ENCODE measurements around the gene TNIK. TPM values are rescaled to one million over a fixed set of nuclear protein-coding genes. Genes with fewer than 3 reads are reported as not detected.

The TNIK gene
- total and polyA plus RNA-seq, 2 of the 13 experiments (the other 11 are each of a cell fraction or from before 2014, with no cell fraction given): 0.15 to 0.22 TPM

GRCh38 chr3:171160325-171160724 lies 299.9 kb downstream of the TNIK start:
- intact Hi-C loops (cut with micrococcal nuclease; ENCODE audit: unreplicated experiment): no loop called here
- no peaks in the 10 kb centered on the region for H4K20me1 ChIP-seq (ENCODE audit: insufficient read depth, low read length)
- no peak overlapping the region for H3K4me3 ChIP-seq (replicated peaks in 1 of 3; ENCODE audit: insufficient read depth in 1 of 3, low read depth in 2 of 3, low read length in 3 of 3)

GRCh38 chr3:171159822-171160157 lies 300.4 kb downstream of the TNIK start:
- BruUV-seq (replicated peaks): no TSS peak
- Histone ChIP-seq H4K20me1 (ENCODE audit: insufficient read depth, low read length) (no peaks in the 10 kb centered on the region), H3K9ac (ENCODE audit: insufficient read depth, low read depth, low read length) (no peak overlapping the region), H3K27ac (ENCODE audit: extremely low read length, insufficient read depth, low read length) (no peak overlapping the region), H3K79me2 (ENCODE audit: insufficient read depth, low read length) (no peaks in the 10 kb centered on the region), H3K4me2 (ENCODE audit: low read depth, low read length) (no peak overlapping the region), H2AFZ (ENCODE audit: low read length) (no peak overlapping the region), H3K27me3 (ENCODE audit: control insufficient read depth in 1 of 2, insufficient read depth in 2 of 2, low read length in 2 of 2) (no peaks in the 10 kb centered on the region), H3K4me1 (ENCODE audit: insufficient read depth, low read length) (peaks cover 32% of the 10 kb centered on the region), H3K36me3 (replicated peaks in 1 of 2; ENCODE audit: control insufficient read depth in 1 of 2, insufficient read depth in 2 of 2, low read length in 2 of 2) (no peaks in the 10 kb centered on the region), H3K4me3 (replicated peaks in 1 of 3; ENCODE audit: insufficient read depth in 1 of 3, low read depth in 2 of 3, low read length in 3 of 3) (no peak overlapping the region), H3K9me3 (ENCODE audit: low read length) (peaks cover 10% of the 10 kb centered on the region)
- intact Hi-C loops (cut with micrococcal nuclease; ENCODE audit: unreplicated experiment): no loop called here
- 85% methylated on average over 6 of the region's 6 CpGs for WGBS (ENCODE audit: low lambda C conversion rate)
- ATAC-seq (no peak), FAIRE-seq (no peak), DNase-seq (ENCODE audit: low spot score) (no peak)
- POLR2A ChIA-PET: no interaction called here
- CTCF ChIA-PET (ENCODE audit: low intra/inter-chr PET ratio, low total read pairs): no interaction called here
- in situ Hi-C loops (cut with HindIII; ENCODE audit: extremely low pct_ligation_motif_present, low pct_unique_long_range_greater_than_20kb): no loop called here
- no peak for TF ChIP-seq ZNF546 (CRISPR knock-in tag; conservative IDR thresholded peaks at IDR 0.05)
- TF ChIP-seq ZMYM4 (CRISPR knock-in tag; IDR thresholded peaks at IDR 0.05): no peak
- TF ChIP-seq, protein P1, sequence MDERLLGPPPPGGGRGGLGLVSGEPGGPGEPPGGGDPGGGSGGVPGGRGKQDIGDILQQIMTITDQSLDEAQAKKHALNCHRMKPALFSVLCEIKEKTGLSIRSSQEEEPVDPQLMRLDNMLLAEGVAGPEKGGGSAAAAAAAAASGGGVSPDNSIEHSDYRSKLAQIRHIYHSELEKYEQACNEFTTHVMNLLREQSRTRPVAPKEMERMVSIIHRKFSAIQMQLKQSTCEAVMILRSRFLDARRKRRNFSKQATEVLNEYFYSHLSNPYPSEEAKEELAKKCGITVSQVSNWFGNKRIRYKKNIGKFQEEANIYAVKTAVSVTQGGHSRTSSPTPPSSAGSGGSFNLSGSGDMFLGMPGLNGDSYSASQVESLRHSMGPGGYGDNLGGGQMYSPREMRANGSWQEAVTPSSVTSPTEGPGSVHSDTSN (CRISPR knock-in tag; IDR thresholded peaks at IDR 0.05): no peak
- no peak for TF ChIP-seq ZGPAT (CRISPR knock-in tag; IDR thresholded peaks at IDR 0.05)
- no peak for TF ChIP-seq ZNF20 (CRISPR knock-in tag; IDR thresholded peaks at IDR 0.05)
- TF ChIP-seq ZNF564 (CRISPR knock-in tag; IDR thresholded peaks at IDR 0.05): no peak
- no peak for TF ChIP-seq MAFF (IDR thresholded peaks at IDR 0.05; ENCODE audit: low read depth, low read length)
- no peak for TF ChIP-seq GATAD2A (CRISPR knock-in tag; IDR thresholded peaks at IDR 0.05)
- TF ChIP-seq ZBTB20 (CRISPR knock-in tag; IDR thresholded peaks at IDR 0.05; ENCODE audit: borderline replicate concordance, low read depth): no peak
- TF ChIP-seq TFE3 (CRISPR knock-in tag; IDR thresholded peaks at IDR 0.05): no peak

More at GRCh38 chr3:171160325-171160724, 299.9 kb downstream of the TNIK start:
- Histone ChIP-seq H2AFZ (ENCODE audit: low read length) (no peak overlapping the region), H3K9me3 (ENCODE audit: low read length) (peaks cover 10% of the 10 kb centered on the region), H3K79me2 (ENCODE audit: insufficient read depth, low read length) (no peaks in the 10 kb centered on the region), H3K27ac (ENCODE audit: extremely low read length, insufficient read depth, low read length) (no peak overlapping the region), H3K27me3 (ENCODE audit: control insufficient read depth in 1 of 2, insufficient read depth in 2 of 2, low read length in 2 of 2) (no peaks in the 10 kb centered on the region), H3K36me3 (replicated peaks in 1 of 2; ENCODE audit: control insufficient read depth in 1 of 2, insufficient read depth in 2 of 2, low read length in 2 of 2) (no peaks in the 10 kb centered on the region), H3K9ac (ENCODE audit: insufficient read depth, low read depth, low read length) (no peak overlapping the region), H3K4me2 (ENCODE audit: low read depth, low read length) (no peak overlapping the region), H3K4me1 (ENCODE audit: insufficient read depth, low read length) (peaks cover 27% of the 10 kb centered on the region)
- ChIA-PET CTCF (ENCODE audit: low intra/inter-chr PET ratio, low total read pairs) (no interaction called here), POLR2A (no interaction called here)
- ATAC-seq (no peak), FAIRE-seq (no peak), DNase-seq (ENCODE audit: low spot score) (no peak)
- no peak for TF ChIP-seq ZNF512 (CRISPR knock-in tag; IDR thresholded peaks at IDR 0.05)
- TF ChIP-seq CEBPB (IDR thresholded peaks at IDR 0.05; ENCODE audit: borderline replicate concordance, low read depth, low read length): 0 out of 2 replicates have a peak, but pooled peaks have one; percentile 2
- BruUV-seq (replicated peaks): no TSS peak
- in situ Hi-C loops (cut with HindIII; ENCODE audit: extremely low pct_ligation_motif_present, low pct_unique_long_range_greater_than_20kb): no loop called here
- 94% methylated on average over 1 of the region's 1 CpG for WGBS (ENCODE audit: low lambda C conversion rate)

Data from HepG2 (cell line).